K562 (cell line): ENCODE results near the gene ZNF805. TPM values are rescaled to one million over a fixed set of nuclear protein-coding genes. Genes with fewer than 3 reads are reported as not detected.

Experiments used
- ATAC-seq: fragments of 200-7000 bp; cut with Tn5 transposase; 3 replicates; pipeline ENCODE4 v1.9.1; 2020; ENCODE audit warnings: moderate library complexity
- BruUV-seq: library from RNA; stranded (reverse); fragments of 400-500 nt; replicated peaks from 2 replicates; lab custom pipeline; 2021; lab: Mats Ljungman, UMichigan
- CTCF ChIA-PET: fragments of 300-600 bp; formaldehyde crosslinking; extraction: SDS; loops from one replicate; lab custom pipeline; 2021; ENCODE audit warnings: low intra/inter-chr PET ratio; lab: Yijun Ruan, JAX
- POLR2A ChIA-PET: fragments of 300-600, 350-650 bp; sonication (Branson Sonifier 250); formaldehyde crosslinking; extraction: SDS; loops from one replicate; lab custom pipeline; 2021; ENCODE audit warnings: antibody characterized with exemption, inconsistent platforms; lab: Yijun Ruan, JAX
- DNase-seq, 4 experiments: peaks; one replicate each; pipeline versions ENCODE4 v3.0.0 to v3.0.0-alpha.2; 2011 to 2018; ENCODE audit warnings: low spot score in 3 of 4, mixed read lengths in 3 of 4; ENCODE audit errors: extremely low read depth in 1 of 4
- FAIRE-seq: peaks from 2 replicates; lab custom pipeline; 2011; peaks lifted over from hg19 to GRCh38; lab: Jason Lieb, UNC
- H2AFZ ChIP-seq: 2 replicates; pipeline ENCODE4 v1.6.0; 2011; ENCODE audit warnings: low read depth, low read length, control low read depth, inconsistent platforms
- H3K27ac ChIP-seq: fragments of 200-600 bp; 3 replicates; pipeline ENCODE4 v1.8.0; 2011; ENCODE audit warnings: low read depth, mild to moderate bottlenecking, control low read depth, inconsistent platforms, low read length, moderate library complexity, mixed read lengths; ENCODE audit errors: extremely low read depth
- H3K27me3 ChIP-seq, 2 experiments: fragments of 300-600 bp in 1 of 2; 2 replicates in 1 of 2; 3 replicates in 1 of 2; pipeline versions ENCODE4 v1.6.0 to v1.8.0; 2011; ENCODE audit warnings: inconsistent platforms in 2 of 2, low read length in 2 of 2, mild to moderate bottlenecking in 1 of 2, mixed read lengths in 1 of 2, moderate library complexity in 1 of 2; ENCODE audit not compliant: control insufficient read depth in 2 of 2, insufficient read depth in 2 of 2
- H3K36me3 ChIP-seq: fragments of 300-600 bp; 3 replicates; pipeline ENCODE4 v1.8.0; 2011; ENCODE audit warnings: mild to moderate bottlenecking, low read length, inconsistent platforms; ENCODE audit not compliant: control insufficient read depth, insufficient read depth
- H3K4me1 ChIP-seq, 2 experiments: fragments of 200-600 bp in 1 of 2; replicated peaks in 1 of 2; 2 replicates in 1 of 2; 3 replicates in 1 of 2; pipeline versions ENCODE4 v1.5.1 to v1.8.0; 2011; ENCODE audit warnings: inconsistent platforms in 2 of 2, low read length in 2 of 2, mild to moderate bottlenecking in 1 of 2, mixed read lengths in 1 of 2, moderate library complexity in 1 of 2; ENCODE audit not compliant: control insufficient read depth in 2 of 2, insufficient read depth in 2 of 2
- H3K4me2 ChIP-seq: 2 replicates; pipeline ENCODE4 v1.6.1; 2011; ENCODE audit warnings: low read length, control low read depth, inconsistent platforms, mixed read lengths; ENCODE audit not compliant: insufficient read depth
- H3K4me3 ChIP-seq: fragments of 200-600 bp; sonication (generic), shearing (Covaris generic); 2 replicates; pipeline ENCODE4 v1.5.1; 2016; ENCODE audit warnings: control low read depth, inconsistent platforms
- H3K79me2 ChIP-seq: fragments of 200-600 bp; 3 replicates; pipeline ENCODE4 v1.8.0; 2011; ENCODE audit warnings: low read length, inconsistent platforms; ENCODE audit not compliant: control insufficient read depth, insufficient read depth
- H3K9ac ChIP-seq, 2 experiments: 2 replicates each; pipeline versions ENCODE4 v1.6.0 to v1.6.1; 2011; ENCODE audit warnings: low read depth in 2 of 2, low read length in 2 of 2, control low read depth in 1 of 2, inconsistent platforms in 1 of 2, mild to moderate bottlenecking in 1 of 2, mixed read lengths in 1 of 2; ENCODE audit not compliant: insufficient read depth in 1 of 2
- H3K9me1 ChIP-seq: one replicate; pipeline ENCODE4 v1.6.0; 2011; ENCODE audit warnings: inconsistent platforms, mild to moderate bottlenecking, low read length, moderate library complexity; ENCODE audit not compliant: control insufficient read depth, insufficient read depth
- H3K9me3 ChIP-seq: replicated peaks from 2 replicates; pipeline ENCODE4 v1.5.1; 2011; ENCODE audit warnings: low read depth, low read length, inconsistent platforms; ENCODE audit not compliant: control insufficient read depth, insufficient read depth
- H4K20me1 ChIP-seq: replicated peaks from 2 replicates; pipeline ENCODE4 v1.6.1; 2011; ENCODE audit warnings: low read length, inconsistent platforms, mixed read lengths; ENCODE audit not compliant: control insufficient read depth, insufficient read depth
- RNF219 ChIP-seq: fragments of 250-450 bp; sonication (Bioruptor Pico); IDR thresholded peaks from 2 replicates; pipeline ENCODE4 v1.5.0; 2022; ENCODE audit warnings: mild to moderate bottlenecking
- SRSF1 ChIP-seq: fragments of 200-400 bp; formaldehyde crosslinking; IDR thresholded peaks from 2 replicates; pipeline ENCODE4 v1.6.1; 2017; ENCODE audit warnings: mild to moderate bottlenecking, low read depth, low read length, moderate library complexity
- ZNF609 ChIP-seq: sonication (generic); formaldehyde crosslinking; IDR thresholded peaks from 2 replicates; pipeline ENCODE4 v1.8.1; 2023; ENCODE audit warnings: missing genetic modification reagents, mild to moderate bottlenecking, borderline replicate concordance
- ZNF75A ChIP-seq: fragments of 450-650 bp; formaldehyde crosslinking; IDR thresholded peaks from 2 replicates; pipeline ENCODE4 v1.4.0; 2020; ENCODE audit warnings: mild to moderate bottlenecking
- ZNF785 ChIP-seq: fragments of 250-450 bp; sonication (Bioruptor Pico); IDR thresholded peaks from 2 replicates; pipeline ENCODE4 v1.4.0; 2020; ENCODE audit warnings: mild to moderate bottlenecking
- WGBS: fragments of 100-300 bp; shearing (Covaris generic); methylation state at CpG from one replicate; pipeline ENCODE4 v1.1.6; 2016; ENCODE audit warnings: low coverage, mixed read lengths; ENCODE audit not compliant: insufficient coverage; ENCODE audit errors: missing lambda C conversion rate; 5-methylcytosine and 5-hydroxymethylcytosine counted together
- in situ Hi-C: fragments of 300-500 bp; cut with MboI; formaldehyde crosslinking; loops from 4 replicates; pipeline ENCODE4 v1.15.0; 2018; ENCODE audit warnings: inconsistent platforms, mixed read lengths
- intact Hi-C: fragments of 100-400 bp; cut with micrococcal nuclease; formaldehyde crosslinking; loops from 2 replicates; pipeline ENCODE4 v1.14.2; 2022
- polyA plus RNA-seq, 8 experiments: library from polyadenylated mRNA; depleted of rRNA in 4 of 8; stranded (reverse) in 5 of 8; unstranded in 3 of 8; fragments of >200 nt; fragmentation: Nextera tagmentation in 2 of 8; fragmentation: Illumina TruSeq in 1 of 8; extraction: Ambion mirVana in 2 of 8; extraction: Trizol in 1 of 8; gene quantifications; 2 replicates each; pipeline versions ENCODE4 v1.2.1 to v1.2.3, GENCODE V29; 2011 to 2014; ENCODE audit warnings: inconsistent platforms in 1 of 8, missing spikeins in 1 of 8
- total RNA-seq, 7 experiments: library from RNA; depleted of rRNA in 6 of 7; stranded (reverse); fragments of >200 nt in 6 of 7; fragmentation: Illumina TruSeq in 2 of 7; extraction: Trizol in 2 of 7; gene quantifications; 2 replicates each; pipeline versions ENCODE4 v1.2.1 to v1.2.3, GENCODE V29; 2011 to 2021; ENCODE audit warnings: low replicate concordance in 1 of 7

The ZNF805 gene
- total and polyA plus RNA-seq, 9 of the 15 experiments (the other 6 are each of a cell fraction or from before 2014, with no cell fraction given), result 0.32 to 6.7 (median 3.9) TPM

- no peak overlapping the region for H3K9ac ChIP-seq
- CTCF ChIA-PET, result no interaction called here
- no peak overlapping the region for H3K27ac ChIP-seq
- in situ Hi-C loops (no loop called here), intact Hi-C loops (no loop called here)
- POLR2A ChIA-PET, result interaction anchor here (0.8 kb wide), 1 partner anchor 33 kb away, joined by 4 read pairs; no protein-coding TSS in a partner anchor
- H3K27me3 ChIP-seq, result no peaks in the 10 kb centered on the region
- BruUV-seq, result no TSS peak
- H2AFZ ChIP-seq, result no peak overlapping the region
- no peak overlapping the region for H3K4me3 ChIP-seq
- TF ChIP-seq ZNF785 (CRISPR knock-in tag) (no peak), ZNF75A (CRISPR knock-in tag) (peak; percentile 89)
- 94% methylated on average over 11 of the region's 11 CpGs for WGBS
- no peaks in the 10 kb centered on the region for H3K9me1 ChIP-seq
- no peak for FAIRE-seq
- no peak overlapping the region for H3K4me2 ChIP-seq
- no peak for DNase-seq
- ATAC-seq, result no peak
- no peaks in the 10 kb centered on the region for H4K20me1 ChIP-seq
- peaks cover 91% of the 10 kb centered on the region for H3K36me3 ChIP-seq
- peaks cover 82% of the 10 kb centered on the region for H3K79me2 ChIP-seq
- H3K4me1 ChIP-seq, result no peaks in the 10 kb centered on the region
- peaks cover 5% of the 10 kb centered on the region; the same call in 1 of the 2 replicates for H3K9me3 ChIP-seq
These were observed 50.5 kb downstream of the ZNF805 start for GRCh38 chr19:57290970-57291369.

- in situ Hi-C loops, result no loop called here
- Histone ChIP-seq H3K27ac (no peak overlapping the region), H3K79me2 (peaks cover 78% of the 10 kb centered on the region), H3K4me2 (no peak overlapping the region), H3K4me1 (no peaks in the 10 kb centered on the region), H2AFZ (no peak overlapping the region), H3K9me3 (peaks cover 5% of the 10 kb centered on the region; the same call in 1 of the 2 replicates), H3K27me3 (no peaks in the 10 kb centered on the region), H3K36me3 (peaks cover 82% of the 10 kb centered on the region), H3K4me3 (no peak overlapping the region), H3K9ac (no peak overlapping the region), H3K9me1 (no peaks in the 10 kb centered on the region), H4K20me1 (no peaks in the 10 kb centered on the region)
- ATAC-seq (no peak), FAIRE-seq (no peak), DNase-seq (no peak)
- TSS peak; percentile 2 for BruUV-seq
- intact Hi-C loops, result no loop called here
- ChIA-PET POLR2A (no interaction called here), CTCF (no interaction called here)
- 80% methylated on average over 1 of the region's 1 CpG for WGBS
- no peak for TF ChIP-seq RNF219 (CRISPR knock-in tag)
- TF ChIP-seq ZNF609 (CRISPR knock-in tag), result no peak
- TF ChIP-seq SRSF1, result no peak
These were observed 52.1 kb downstream of the ZNF805 start for GRCh38 chr19:57292547-57292946.
